Measurements from ENCODE around the gene GTF3C2.

The GTF3C2 gene

DNA sequence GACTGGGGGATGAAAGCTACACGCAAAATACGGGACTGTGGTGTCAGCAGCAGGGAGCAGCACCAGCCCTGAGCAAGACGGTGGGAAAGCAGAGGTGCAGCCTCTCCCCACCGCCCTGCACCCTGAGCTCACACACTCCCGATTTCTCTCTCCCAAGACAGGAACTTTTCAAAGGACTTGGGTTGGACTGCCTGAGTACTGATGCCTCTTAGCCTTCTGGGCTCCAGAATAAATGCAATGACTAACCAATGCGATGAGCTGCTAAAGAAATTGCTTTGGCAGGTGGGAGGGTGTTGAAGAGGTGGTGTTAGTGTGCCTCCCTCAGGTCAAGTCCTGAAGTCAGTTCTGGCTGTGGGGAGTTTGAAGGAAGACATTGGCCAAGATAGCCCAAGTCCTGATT is 64.7 kb downstream of the GTF3C2 start:
- H3K27me3 Mint-ChIP-seq = peaks cover 20 to 49% of the 10 kb centered on the region in 2 donors
- DNase-seq = no peak
- no peak for ATAC-seq (replicated peaks)
- no peaks in the 10 kb centered on the region for H3K36me3 Mint-ChIP-seq (ENCODE audit: insufficient read depth)
- no peaks in the 10 kb centered on the region for H3K9me3 Mint-ChIP-seq
- H3K27ac Mint-ChIP-seq = no peak overlapping the region
- H3K4me3 Mint-ChIP-seq = no peak overlapping the region
- no peaks in the 10 kb centered on the region for H3K4me1 Mint-ChIP-seq (ENCODE audit: low read depth in 2 of 2)

- Mint-ChIP-seq H3K4me3 (no peak overlapping the region), H3K4me1 (ENCODE audit: low read depth in 2 of 2) (no peaks in the 10 kb centered on the region), H3K36me3 (ENCODE audit: insufficient read depth) (no peaks in the 10 kb centered on the region), H3K27me3 (peaks cover 25 to 42% of the 10 kb centered on the region in 2 donors), H3K9me3 (no peaks in the 10 kb centered on the region), H3K27ac (no peak overlapping the region)
- ATAC-seq (replicated peaks) (no peak), DNase-seq (no peak)
These were observed 66.0 kb downstream of the GTF3C2 start for GRCh38 chr2:27290549-27290948.

DNA sequence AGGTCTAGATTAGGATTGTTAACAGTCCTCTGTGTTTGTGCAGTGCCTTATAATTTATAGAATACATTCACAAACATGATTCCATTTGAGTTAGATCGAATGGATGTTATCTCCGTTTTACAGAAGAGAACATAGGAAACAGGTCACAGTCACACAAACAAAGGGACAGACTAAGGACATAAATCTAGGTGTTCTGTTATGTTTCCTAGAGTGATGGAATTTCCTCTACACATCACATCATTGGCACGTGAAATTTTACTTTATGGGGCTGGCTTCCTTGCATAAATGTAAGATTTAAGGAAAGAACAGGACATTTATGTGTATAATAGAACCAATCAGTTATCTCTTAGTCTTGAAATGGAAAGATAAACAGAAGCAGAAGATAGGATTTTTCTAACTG is 68.0 kb downstream of the GTF3C2 start:
- Mint-ChIP-seq H3K36me3 (ENCODE audit: insufficient read depth) (no peaks in the 10 kb centered on the region), H3K9me3 (no peaks in the 10 kb centered on the region), H3K4me3 (no peak overlapping the region), H3K27ac (no peak overlapping the region), H3K4me1 (ENCODE audit: low read depth in 2 of 2) (no peaks in the 10 kb centered on the region), H3K27me3 (peaks cover 20 to 55% of the 10 kb centered on the region in 2 donors)
- no peak for ATAC-seq (replicated peaks)
- no peak for DNase-seq

DNA sequence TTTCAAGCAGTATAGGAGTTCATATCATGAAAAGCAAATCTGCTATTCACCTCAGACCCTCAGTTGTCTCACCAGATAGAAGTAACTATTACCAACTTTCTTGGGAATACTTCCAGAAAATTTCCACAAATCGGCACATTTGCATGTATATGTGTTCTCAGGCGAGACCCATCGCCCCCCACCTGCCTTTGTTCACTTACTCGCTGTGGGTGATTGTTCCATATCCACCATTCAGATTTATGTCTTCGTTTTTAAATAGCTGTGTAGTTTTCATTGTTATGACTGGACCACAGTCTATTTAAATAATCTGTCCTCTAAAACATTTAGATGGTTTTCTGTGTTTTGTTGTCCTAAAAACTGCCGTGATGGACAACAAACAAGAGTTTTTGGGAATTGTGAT is 71.1 kb downstream of the GTF3C2 start:
- H3K4me1 Mint-ChIP-seq (ENCODE audit: low read depth in 2 of 2) = no peaks in the 10 kb centered on the region
- H3K4me3 Mint-ChIP-seq = no peak overlapping the region
- ATAC-seq (replicated peaks) (no peak), DNase-seq (no peak)
- H3K36me3 Mint-ChIP-seq (ENCODE audit: insufficient read depth) = no peaks in the 10 kb centered on the region
- H3K27ac Mint-ChIP-seq = no peak overlapping the region
- H3K27me3 Mint-ChIP-seq = peaks cover 27 to 73% of the 10 kb centered on the region in 2 donors
- H3K9me3 Mint-ChIP-seq = no peaks in the 10 kb centered on the region

GRCh38 chr2:27284996-27285395 is 71.6 kb downstream of the GTF3C2 start:
- Mint-ChIP-seq H3K4me3 (no peak overlapping the region), H3K9me3 (no peaks in the 10 kb centered on the region), H3K27ac (no peak overlapping the region), H3K27me3 (peaks cover 27 to 75% of the 10 kb centered on the region in 2 donors), H3K4me1 (ENCODE audit: low read depth in 2 of 2) (no peaks in the 10 kb centered on the region), H3K36me3 (ENCODE audit: insufficient read depth) (no peaks in the 10 kb centered on the region)
- ATAC-seq (replicated peaks) (no peak), DNase-seq (no peak)

DNA sequence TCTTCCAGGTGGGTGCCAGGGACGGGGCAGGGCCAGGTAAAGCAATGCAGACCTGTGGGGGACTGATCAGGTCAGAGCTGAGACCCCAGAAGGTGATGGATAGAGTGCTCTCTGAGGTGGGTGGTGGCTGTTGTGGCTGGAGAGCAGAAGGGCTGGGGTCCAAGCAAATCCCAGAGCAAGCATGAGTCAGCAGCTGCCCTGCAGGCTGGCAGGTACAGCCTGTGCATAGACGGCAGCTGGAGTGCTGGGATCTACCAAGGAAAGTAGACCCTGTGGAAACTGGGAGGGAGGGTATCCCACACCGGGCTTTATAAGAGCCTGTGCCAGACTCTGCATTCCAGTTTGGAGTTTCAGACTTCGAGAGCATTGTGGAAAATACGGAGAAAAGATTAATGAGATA is 73.7 kb downstream of the GTF3C2 start:
- peaks cover 38 to 78% of the 10 kb centered on the region in 2 donors for H3K27me3 Mint-ChIP-seq
- H3K4me3 Mint-ChIP-seq = no peak overlapping the region
- H3K36me3 Mint-ChIP-seq (ENCODE audit: insufficient read depth) = no peaks in the 10 kb centered on the region
- DNase-seq (no peak), ATAC-seq (replicated peaks) (no peak)
- H3K27ac Mint-ChIP-seq = no peak overlapping the region
- H3K4me1 Mint-ChIP-seq (ENCODE audit: low read depth in 2 of 2) = no peaks in the 10 kb centered on the region
- H3K9me3 Mint-ChIP-seq = no peaks in the 10 kb centered on the region

GRCh38 chr2:27281855-27282559 is 74.6 kb downstream of the GTF3C2 start, which contains the start of gene TRIM54:
Gene TRIM54 (plus strand): TSS chr2:27282429. CDS start chr2:27282732, 303 bp downstream.
- no peak for DNase-seq
- H3K27ac Mint-ChIP-seq = no peak within 1 kb of the TSS
- no peaks in the 10 kb centered on the region for H3K9me3 Mint-ChIP-seq
- H3K36me3 Mint-ChIP-seq (ENCODE audit: insufficient read depth) = no peaks in the 10 kb centered on the region
- no peak for ATAC-seq (replicated peaks)
- no peaks in the 10 kb centered on the region for H3K4me1 Mint-ChIP-seq (ENCODE audit: low read depth in 2 of 2)
- peaks cover 45 to 78% of the 10 kb centered on the region in 2 donors for H3K27me3 Mint-ChIP-seq
- no peak within 1 kb of the TSS for H3K4me3 Mint-ChIP-seq

DNA sequence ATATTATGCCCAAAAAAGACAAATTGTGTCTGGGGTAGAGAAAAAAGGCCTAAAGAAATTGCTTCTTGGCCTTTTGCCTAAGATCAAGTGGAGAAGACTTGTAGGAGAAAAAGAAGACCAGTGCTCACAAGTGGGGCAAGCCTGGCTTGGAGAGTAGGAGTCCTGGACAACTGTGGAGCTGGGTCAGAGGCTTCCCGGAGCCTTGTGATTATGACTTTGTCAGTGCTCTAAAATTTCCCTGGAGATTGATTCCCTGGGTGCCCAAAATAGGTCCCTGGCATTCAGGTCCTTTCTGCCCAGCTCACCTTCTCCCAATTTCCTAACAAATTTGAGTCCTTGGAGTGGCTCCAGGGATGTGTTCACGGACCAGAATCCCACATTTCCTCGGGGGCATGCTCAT is 75.1 kb downstream of the GTF3C2 start:
- no peak overlapping the region for H3K27ac Mint-ChIP-seq
- no peaks in the 10 kb centered on the region for H3K4me1 Mint-ChIP-seq (ENCODE audit: low read depth in 2 of 2)
- ATAC-seq (replicated peaks) (no peak), DNase-seq (no peak)
- no peaks in the 10 kb centered on the region for H3K9me3 Mint-ChIP-seq
- H3K36me3 Mint-ChIP-seq (ENCODE audit: insufficient read depth) = no peaks in the 10 kb centered on the region
- H3K27me3 Mint-ChIP-seq = peaks cover 41 to 77% of the 10 kb centered on the region in 2 donors
- H3K4me3 Mint-ChIP-seq = no peak overlapping the region

GRCh38 chr2:27280826-27281225 is 75.7 kb downstream of the GTF3C2 start:
- H3K4me3 Mint-ChIP-seq = no peak overlapping the region

DNA sequence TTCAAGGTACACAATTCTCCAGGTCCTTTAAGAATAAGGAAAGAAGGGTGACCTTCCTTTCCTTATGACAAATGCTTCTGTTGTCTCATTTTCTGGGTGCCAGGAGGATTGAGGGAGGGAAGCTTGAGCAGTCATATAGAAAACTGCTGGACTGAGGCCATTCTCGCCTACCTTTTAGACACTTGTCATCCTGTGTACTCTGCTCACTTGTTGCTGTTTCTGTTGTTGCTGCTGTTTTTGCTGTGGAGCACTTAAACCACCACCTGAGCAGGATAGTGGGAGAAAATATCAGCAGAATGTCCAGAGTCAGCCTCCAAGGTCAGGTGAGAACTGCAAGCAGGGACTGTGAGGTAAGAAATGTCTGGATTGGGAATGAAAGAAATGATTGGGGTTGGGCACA is 78.6 kb downstream of the GTF3C2 start:
- Mint-ChIP-seq H3K4me3 (no peak overlapping the region), H3K4me1 (ENCODE audit: low read depth in 2 of 2) (no peaks in the 10 kb centered on the region), H3K27me3 (peaks cover 55 to 86% of the 10 kb centered on the region in 2 donors), H3K9me3 (no peaks in the 10 kb centered on the region), H3K36me3 (ENCODE audit: insufficient read depth) (no peaks in the 10 kb centered on the region), H3K27ac (no peak overlapping the region)
- no peak for DNase-seq
- no peak for ATAC-seq (replicated peaks)

More at GRCh38 chr2:27280826-27281225, 75.7 kb downstream of the GTF3C2 start:
- DNase-seq (no peak), ATAC-seq (replicated peaks) (no peak)
- Mint-ChIP-seq H3K27me3 (peaks cover 41 to 83% of the 10 kb centered on the region in 2 donors), H3K27ac (no peak overlapping the region), H3K9me3 (no peaks in the 10 kb centered on the region), H3K4me1 (ENCODE audit: low read depth in 2 of 2) (no peaks in the 10 kb centered on the region), H3K36me3 (ENCODE audit: insufficient read depth) (no peaks in the 10 kb centered on the region)

Measured in effector memory CD8-positive, alpha-beta T cell (primary cell).